Chondrocyte (in vitro differentiated cells): ENCODE results near the gene ECE1. TPM values are rescaled to one million over a fixed set of nuclear protein-coding genes. Genes with fewer than 3 reads are reported as not detected.

ENCODE experiments used
- DNase-seq: peaks from one replicate; pipeline ENCODE4 v3.0.0; 2021; ENCODE audit warnings: mixed read lengths, low spot score
- H3K27ac Mint-ChIP-seq: one replicate; pipeline ENCODE4 v1.8.0; 2021; ENCODE audit warnings: mild to moderate bottlenecking, moderate library complexity, mixed read lengths; ENCODE audit not compliant: unreplicated experiment
- H3K27me3 Mint-ChIP-seq: 2 replicates; pipeline ENCODE4 v1.8.0; 2021; ENCODE audit warnings: low read depth, mixed read lengths
- H3K36me3 Mint-ChIP-seq: 2 replicates; pipeline ENCODE4 v1.8.0; 2021; ENCODE audit warnings: low read depth, mixed read lengths
- H3K4me1 Mint-ChIP-seq: 2 replicates; pipeline ENCODE4 v1.8.0; 2021; ENCODE audit warnings: low read depth, mild to moderate bottlenecking, mixed read lengths
- H3K4me3 Mint-ChIP-seq: one replicate; pipeline ENCODE4 v1.8.0; 2021; ENCODE audit warnings: mild to moderate bottlenecking, moderate library complexity, mixed read lengths; ENCODE audit not compliant: unreplicated experiment
- H3K9me3 Mint-ChIP-seq: 2 replicates; pipeline ENCODE4 v1.8.0; 2021; ENCODE audit warnings: low read depth, mixed read lengths
- CTCF ChIP-seq: fragments of 200-600 bp; sonication (generic); IDR thresholded peaks from 2 replicates; pipeline ENCODE4 v1.5.0; 2021; ENCODE audit warnings: antibody characterized with exemption, mild to moderate bottlenecking, moderate library complexity
- long read RNA-seq: library from polyadenylated mRNA; stranded (forward); transcript quantifications from one replicate; pipeline ENCODE4 v2.0.0, GENCODE V29; 2021
- total RNA-seq: library from RNA; stranded (reverse); gene quantifications from 3 replicates; pipeline ENCODE4 v1.2.1, GENCODE V29; 2021

Gene ECE1
- 83.7 to 99.2 TPM (median 98.5 TPM) in 3 replicates for total RNA-seq
- long read RNA-seq, full-length matches to known transcripts = 102 of 163 reads
- long read RNA-seq, partial matches to known transcripts = 12 of 163 reads
- long read RNA-seq, other reads (novel, unspliced or antisense) = 49 of 163 reads

GRCh38 chr1:21289700-21290545 is at the start of gene ECE1:
Gene ECE1 (minus strand): TSS chr1:21290463. CDS start chr1:21290414, 49 bp downstream.
- Mint-ChIP-seq H3K27ac (peak within 1 kb of the TSS; percentile 77), H3K36me3 (no peaks in the 10 kb centered on the region), H3K9me3 (no peaks in the 10 kb centered on the region), H3K27me3 (no peaks in the 10 kb centered on the region), H3K4me3 (peak within 1 kb of the TSS; percentile 83), H3K4me1 (peaks cover 56% of the 10 kb centered on the region)
- DNase-seq = no peak
- peak; percentile 14 for TF ChIP-seq CTCF

GRCh38 chr1:21339356-21340229 is 49.3 kb upstream of the ECE1 start:
- Mint-ChIP-seq H3K4me3 (no peak overlapping the region), H3K9me3 (no peaks in the 10 kb centered on the region), H3K4me1 (peaks cover 87% of the 10 kb centered on the region), H3K27ac (peak overlapping the region; percentile 86), H3K27me3 (no peaks in the 10 kb centered on the region), H3K36me3 (no peaks in the 10 kb centered on the region)
- DNase-seq = no peak
- TF ChIP-seq CTCF = no peak

- no peak for TF ChIP-seq CTCF
- Mint-ChIP-seq H3K9me3 (no peaks in the 10 kb centered on the region), H3K36me3 (no peaks in the 10 kb centered on the region), H3K4me3 (no peak overlapping the region), H3K4me1 (peaks cover 91% of the 10 kb centered on the region), H3K27ac (peak overlapping the region; percentile 86), H3K27me3 (no peaks in the 10 kb centered on the region)
- no peak for DNase-seq
These were observed 48.5 kb upstream of the ECE1 start for GRCh38 chr1:21338573-21339355.

- H3K4me1 Mint-ChIP-seq = peaks cover 86% of the 10 kb centered on the region
- TF ChIP-seq CTCF = no peak
- no peak overlapping the region for H3K4me3 Mint-ChIP-seq
- DNase-seq = no peak
- no peaks in the 10 kb centered on the region for H3K27me3 Mint-ChIP-seq
- H3K9me3 Mint-ChIP-seq = no peaks in the 10 kb centered on the region
- peak overlapping the region; percentile 86 for H3K27ac Mint-ChIP-seq
- H3K36me3 Mint-ChIP-seq = no peaks in the 10 kb centered on the region
These were observed 47.8 kb upstream of the ECE1 start for GRCh38 chr1:21337928-21338572.
